ENCODE results near the gene CCDC83. TPM values are rescaled to one million over a fixed set of nuclear protein-coding genes. Genes with fewer than 3 reads are reported as not detected.

Gene CCDC83
- total RNA-seq, 2 donors from 2014 or later = not detected

DNA sequence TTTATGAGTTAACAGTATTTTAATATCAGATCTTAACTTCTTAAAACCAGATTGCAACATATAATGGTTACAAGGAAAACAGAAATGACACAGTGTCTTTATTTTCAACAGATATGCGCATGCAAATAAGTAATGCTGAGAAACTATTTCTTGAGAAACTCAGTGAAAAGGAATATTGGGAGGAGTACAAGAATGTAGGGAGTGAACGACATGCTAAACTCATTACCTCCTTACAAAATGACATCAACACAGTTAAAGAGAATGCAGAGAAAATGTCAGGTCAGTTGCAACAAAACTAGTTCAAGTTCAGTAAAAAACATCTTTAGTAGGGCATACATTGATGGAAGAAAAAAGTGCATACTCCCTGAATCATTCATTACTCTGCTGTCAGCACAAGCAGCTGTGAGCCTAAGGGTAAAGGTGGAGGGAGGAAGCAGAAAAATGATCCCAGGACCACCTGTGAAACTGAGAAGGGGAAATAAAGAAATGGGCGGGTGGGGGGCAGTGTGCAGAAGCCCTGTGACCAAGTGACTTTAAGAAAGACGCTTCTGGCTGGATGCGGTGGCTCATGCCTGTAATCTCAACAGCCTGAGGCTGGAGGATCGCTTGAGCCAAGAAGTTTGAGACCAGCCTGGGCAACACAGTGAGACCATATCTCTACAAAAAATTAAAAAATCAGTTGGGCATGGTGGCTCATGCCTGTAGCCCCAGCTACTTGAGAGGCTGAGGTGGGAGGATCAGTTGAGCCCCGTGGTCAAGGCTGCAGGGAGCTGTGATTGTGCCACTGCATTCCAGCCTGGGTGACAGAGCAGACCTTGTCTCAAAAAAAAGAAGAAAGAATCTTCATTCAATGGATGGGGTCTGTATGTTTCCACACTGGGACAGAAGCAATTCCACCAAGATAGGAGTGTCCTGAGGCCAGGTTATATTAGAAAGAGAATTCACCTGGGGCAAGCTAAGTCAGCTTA, 31.2 kb downstream of the CCDC83 start:
- intact Hi-C loops (cut with DNase I) = no loop called here

DNA sequence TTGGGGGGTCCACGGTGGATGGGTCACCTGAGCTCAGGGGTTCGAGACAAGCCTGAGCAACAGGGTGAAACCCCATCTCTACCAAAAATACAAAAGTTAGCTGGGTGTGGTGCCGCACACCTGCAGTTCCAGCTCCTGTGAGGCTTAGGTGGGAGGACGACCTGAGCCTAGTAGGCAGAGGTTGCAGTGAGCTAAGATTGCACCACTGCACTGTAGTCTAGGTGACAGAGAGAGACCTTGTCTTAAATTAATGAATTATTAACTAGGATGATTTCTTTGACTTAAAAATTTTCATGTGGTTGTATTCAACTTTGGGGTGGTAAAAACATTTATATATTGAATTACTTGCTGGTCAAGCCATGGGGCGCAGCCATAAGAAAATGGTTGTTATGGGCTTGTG, 33.9 kb downstream of the CCDC83 start:
- Histone ChIP-seq H3K4me3 (no peak overlapping the region), H3K36me3 (no peaks in the 10 kb centered on the region), H3K9me3 (no peaks in the 10 kb centered on the region), H3K27ac (no peak overlapping the region), H3K4me1 (no peaks in the 10 kb centered on the region), H3K9ac (ENCODE audit: low read depth in 2 of 2, low read length in 2 of 2) (no peak overlapping the region), H3K27me3 (no peaks in the 10 kb centered on the region)
- intact Hi-C loops (cut with DNase I) = no loop called here
- TF ChIP-seq, protein P1, sequence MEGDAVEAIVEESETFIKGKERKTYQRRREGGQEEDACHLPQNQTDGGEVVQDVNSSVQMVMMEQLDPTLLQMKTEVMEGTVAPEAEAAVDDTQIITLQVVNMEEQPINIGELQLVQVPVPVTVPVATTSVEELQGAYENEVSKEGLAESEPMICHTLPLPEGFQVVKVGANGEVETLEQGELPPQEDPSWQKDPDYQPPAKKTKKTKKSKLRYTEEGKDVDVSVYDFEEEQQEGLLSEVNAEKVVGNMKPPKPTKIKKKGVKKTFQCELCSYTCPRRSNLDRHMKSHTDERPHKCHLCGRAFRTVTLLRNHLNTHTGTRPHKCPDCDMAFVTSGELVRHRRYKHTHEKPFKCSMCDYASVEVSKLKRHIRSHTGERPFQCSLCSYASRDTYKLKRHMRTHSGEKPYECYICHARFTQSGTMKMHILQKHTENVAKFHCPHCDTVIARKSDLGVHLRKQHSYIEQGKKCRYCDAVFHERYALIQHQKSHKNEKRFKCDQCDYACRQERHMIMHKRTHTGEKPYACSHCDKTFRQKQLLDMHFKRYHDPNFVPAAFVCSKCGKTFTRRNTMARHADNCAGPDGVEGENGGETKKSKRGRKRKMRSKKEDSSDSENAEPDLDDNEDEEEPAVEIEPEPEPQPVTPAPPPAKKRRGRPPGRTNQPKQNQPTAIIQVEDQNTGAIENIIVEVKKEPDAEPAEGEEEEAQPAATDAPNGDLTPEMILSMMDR (IDR thresholded peaks at IDR 0.05) = no peak
- DNase-seq = no peak

More for the DNA sequence above, 31.2 kb downstream of the CCDC83 start:
- no peaks in the 10 kb centered on the region for H3K36me3 ChIP-seq
- H3K27ac ChIP-seq = no peak overlapping the region
- H3K9me3 ChIP-seq = no peaks in the 10 kb centered on the region
- no peak overlapping the region for H3K4me3 ChIP-seq
- no peaks in the 10 kb centered on the region for H3K27me3 ChIP-seq
- TF ChIP-seq, protein P1 (IDR thresholded peaks at IDR 0.05) = no peak
- DNase-seq = no peak
- no peak overlapping the region for H3K9ac ChIP-seq (ENCODE audit: low read depth in 2 of 2, low read length in 2 of 2)
- H3K4me1 ChIP-seq = no peaks in the 10 kb centered on the region

DNA sequence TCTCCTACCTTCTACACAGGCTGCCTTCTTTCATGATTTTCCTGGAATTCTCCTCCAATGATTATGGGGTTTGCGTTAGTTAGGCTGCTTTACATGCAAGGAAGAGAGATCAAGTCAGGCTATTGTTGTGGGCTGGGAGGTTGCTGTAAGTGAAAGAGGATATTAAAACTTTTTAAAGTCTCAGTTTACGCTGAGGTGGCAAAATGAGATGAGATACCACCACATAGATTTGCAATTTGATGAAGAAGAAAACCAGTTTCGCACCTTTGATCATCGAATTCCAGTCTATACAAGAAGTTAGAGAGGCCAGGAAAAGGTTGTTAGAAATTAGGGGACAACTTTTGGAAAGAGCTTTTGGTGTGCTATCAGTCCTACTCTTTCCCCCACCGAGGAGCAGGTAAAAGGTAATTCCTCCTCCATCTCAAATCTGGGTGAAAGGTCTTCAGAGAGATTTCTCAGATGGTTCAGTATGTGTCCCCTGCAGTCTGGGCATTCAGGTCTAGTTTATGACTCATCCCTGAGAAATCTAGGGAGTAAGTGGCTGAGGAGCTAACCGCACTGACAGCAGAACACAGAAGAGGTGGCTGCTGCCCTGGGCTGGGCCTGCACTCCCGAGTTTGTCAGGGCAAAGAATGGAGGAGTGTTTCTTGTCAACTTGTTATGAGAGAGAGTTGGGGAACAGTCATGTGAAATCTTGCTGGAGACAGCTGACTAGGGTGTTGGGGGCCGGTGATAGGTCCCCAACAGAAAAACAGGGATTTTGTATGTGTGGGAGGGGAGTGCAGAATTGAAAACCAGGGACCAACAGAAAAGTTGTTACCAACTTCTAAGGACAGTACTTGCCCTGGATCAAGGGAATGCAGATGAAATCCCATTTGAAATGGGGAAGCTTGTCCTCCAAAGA, 34.7 kb downstream of the CCDC83 start:
- Histone ChIP-seq H3K9ac (ENCODE audit: low read depth in 2 of 2, low read length in 2 of 2) (no peak overlapping the region), H3K27me3 (no peaks in the 10 kb centered on the region), H3K9me3 (no peaks in the 10 kb centered on the region), H3K27ac (no peak overlapping the region), H3K36me3 (no peaks in the 10 kb centered on the region), H3K4me1 (no peaks in the 10 kb centered on the region), H3K4me3 (no peak overlapping the region)
- TF ChIP-seq, protein P1 (IDR thresholded peaks at IDR 0.05) = no peak
- DNase-seq = no peak
- intact Hi-C loops (cut with DNase I) = no loop called here

DNA sequence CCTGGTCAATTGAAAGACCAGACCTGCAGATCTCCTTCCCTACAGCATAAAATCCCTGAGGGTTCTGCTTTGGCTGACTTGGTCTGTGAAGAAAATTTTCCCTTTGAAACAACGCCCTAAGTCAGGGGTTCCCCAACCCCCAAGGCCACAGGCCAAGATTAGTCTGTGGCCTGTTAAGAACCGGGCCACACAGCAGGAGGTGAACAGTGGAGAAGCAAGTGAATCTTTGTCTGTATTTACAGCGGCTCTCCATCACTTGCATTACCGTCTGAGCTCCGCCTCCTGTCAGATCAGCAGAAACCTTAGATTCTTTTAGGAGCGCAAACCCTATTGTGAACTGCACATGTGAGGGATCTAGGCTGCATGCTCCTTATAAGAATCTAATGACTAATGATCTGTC, 38.2 kb downstream of the CCDC83 start:
- no peaks in the 10 kb centered on the region for H3K4me1 ChIP-seq
- intact Hi-C loops (cut with DNase I) = no loop called here
- no peak overlapping the region for H3K9ac ChIP-seq (ENCODE audit: low read depth in 2 of 2, low read length in 2 of 2)
- no peak overlapping the region for H3K27ac ChIP-seq
- no peak overlapping the region for H3K4me3 ChIP-seq
- no peaks in the 10 kb centered on the region for H3K36me3 ChIP-seq
- H3K27me3 ChIP-seq = no peaks in the 10 kb centered on the region
- no peak for DNase-seq
- no peaks in the 10 kb centered on the region for H3K9me3 ChIP-seq
- TF ChIP-seq, protein P1 (IDR thresholded peaks at IDR 0.05) = no peak

DNA sequence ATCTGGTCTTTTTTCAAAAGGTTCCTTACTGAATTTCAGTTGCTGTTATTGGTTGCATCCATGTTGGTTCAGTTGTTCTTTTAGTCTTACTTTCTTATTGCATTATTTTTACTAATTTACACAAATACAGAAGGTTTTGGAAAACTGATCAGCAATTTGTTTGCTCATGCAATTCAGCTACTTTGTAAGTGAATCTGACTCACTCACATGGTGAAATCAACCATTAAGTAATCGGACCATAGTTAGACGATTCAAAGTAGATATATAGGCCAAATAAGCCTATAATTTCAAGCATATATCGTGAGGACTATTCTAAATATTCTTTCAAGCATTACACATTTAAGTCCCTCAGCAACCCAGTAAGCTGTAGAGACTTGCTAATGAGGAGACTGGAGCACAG, 41.7 kb downstream of the CCDC83 start:
- Histone ChIP-seq H3K4me3 (no peak overlapping the region), H3K9ac (ENCODE audit: low read depth in 2 of 2, low read length in 2 of 2) (no peak overlapping the region), H3K27me3 (no peaks in the 10 kb centered on the region), H3K4me1 (no peaks in the 10 kb centered on the region), H3K9me3 (no peaks in the 10 kb centered on the region), H3K27ac (no peak overlapping the region), H3K36me3 (no peaks in the 10 kb centered on the region)
- intact Hi-C loops (cut with DNase I) = no loop called here
- no peak for DNase-seq
- TF ChIP-seq, protein P1 (IDR thresholded peaks at IDR 0.05) = no peak

All from colonic mucosa (tissue), 4 donors.